B cell (primary cell): ENCODE measurements around the gene MDFIC2. TPM values are rescaled to one million over a fixed set of nuclear protein-coding genes. Genes with fewer than 3 reads are reported as not detected.

Experiments
- ATAC-seq: fragments of 200-7000 bp; cut with Tn5 transposase; one replicate; pipeline ENCODE4 v1.10.0; 2021; ENCODE audit warnings: low read depth, mild to moderate bottlenecking, moderate number of reproducible peaks, moderate library complexity
- CTCF ChIA-PET: fragments of 350-600 bp; sonication (Branson Sonifier 250); formaldehyde crosslinking; loops from one replicate; lab custom pipeline; 2021; ENCODE audit warnings: antibody characterized with exemption, inconsistent platforms; lab: Charles Lee
- POLR2A ChIA-PET: fragments of 350-600 bp; sonication (Branson Sonifier 250); formaldehyde crosslinking; loops from one replicate; lab custom pipeline; 2021; ENCODE audit warnings: antibody characterized with exemption; lab: Charles Lee
- DNase-seq: peaks from one replicate; pipeline ENCODE4 v3.0.0; 2013
- H2AFZ ChIP-seq: 2 replicates; pipeline ENCODE4 v1.6.1; 2012; ENCODE audit warnings: mild to moderate bottlenecking, low read depth, low read length; ENCODE audit not compliant: insufficient read depth, poor library complexity, severe bottlenecking
- H3K27ac ChIP-seq, 2 donors: 1 replicate in 1 of 2; 2 replicates in 1 of 2; pipeline ENCODE4 v1.5.1; 2012 to 2013; ENCODE audit warnings: low read length in 2 of 2, mild to moderate bottlenecking in 2 of 2, moderate library complexity in 1 of 2
- H3K27me3 ChIP-seq, 4 experiments: fragments of 200-600 bp in 1 of 4; sonication (generic) in 1 of 4; replicated peaks in 1 of 4; 1 replicate in 2 of 4; 2 replicates in 2 of 4; pipeline versions ENCODE4 v1.6.1 to v1.7.0; 2013 to 2016; ENCODE audit warnings: low read length in 3 of 4, mild to moderate bottlenecking in 2 of 4, mixed read lengths in 1 of 4, moderate library complexity in 1 of 4; ENCODE audit not compliant: insufficient read depth in 4 of 4, control insufficient read depth in 3 of 4; ENCODE audit errors: control extremely low read depth in 1 of 4
- H3K36me3 ChIP-seq, 2 experiments: replicated peaks in 1 of 2; 1 replicate in 1 of 2; 2 replicates in 1 of 2; pipeline versions ENCODE4 v1.6.1 to v1.7.1; 2013; ENCODE audit warnings: low read length in 1 of 2; ENCODE audit not compliant: insufficient read depth in 2 of 2, control insufficient read depth in 1 of 2; ENCODE audit errors: control extremely low read depth in 1 of 2, extremely low read depth in 1 of 2
- H3K4me1 ChIP-seq, 2 donors: fragments of 200-600 bp in 1 of 2; sonication (generic) in 1 of 2; 1 replicate in 1 of 2; 2 replicates in 1 of 2; pipeline versions ENCODE4 v1.5.1 to v1.6.1; 2013 to 2017; ENCODE audit warnings: low read length in 2 of 2; ENCODE audit not compliant: control insufficient read depth in 2 of 2, insufficient read depth in 2 of 2
- H3K4me2 ChIP-seq: replicated peaks from 2 replicates; pipeline ENCODE3; 2012; ENCODE audit warnings: mild to moderate bottlenecking, low read depth, low read length; ENCODE audit not compliant: poor library complexity, severe bottlenecking
- H3K4me3 ChIP-seq, 5 experiments: fragments of 200-600 bp in 1 of 5; sonication (generic) in 1 of 5; 1 replicate in 3 of 5; 2 replicates in 2 of 5; pipeline versions ENCODE4 v1.5.1 to v1.7.0; 2011 to 2016; ENCODE audit warnings: low read length in 4 of 5, mild to moderate bottlenecking in 4 of 5, low read depth in 2 of 5, control low read depth in 1 of 5, moderate library complexity in 1 of 5; ENCODE audit not compliant: insufficient read depth in 1 of 5; ENCODE audit errors: control extremely low read depth in 1 of 5, extremely low read depth in 1 of 5
- H3K79me2 ChIP-seq: fragments of 200-600 bp; sonication (generic); one replicate; pipeline ENCODE4 v1.6.0; 2016; ENCODE audit warnings: low read length; ENCODE audit not compliant: control insufficient read depth, insufficient read depth
- H3K9ac ChIP-seq: fragments of 200-600 bp; sonication (generic); 2 replicates; pipeline ENCODE4 v1.6.1; 2017; ENCODE audit warnings: mild to moderate bottlenecking, low read length, moderate library complexity
- H3K9me3 ChIP-seq, 3 donors: one replicate each; pipeline versions ENCODE4 v1.6.1 to v1.7.1; 2013; ENCODE audit warnings: low read length in 2 of 3; ENCODE audit not compliant: control insufficient read depth in 2 of 3, insufficient read depth in 1 of 3; ENCODE audit errors: control extremely low read depth in 1 of 3
- H4K20me1 ChIP-seq: 2 replicates; pipeline ENCODE4 v1.6.0; 2012; ENCODE audit warnings: mild to moderate bottlenecking, low read length; ENCODE audit not compliant: insufficient read depth, control insufficient read depth, poor library complexity, severe bottlenecking
- H3K27ac Mint-ChIP-seq: one replicate; pipeline ENCODE4 v1.8.0; 2021; ENCODE audit warnings: mixed read lengths
- H3K27me3 Mint-ChIP-seq: one replicate; pipeline ENCODE4 v1.8.0; 2021; ENCODE audit warnings: mixed read lengths
- H3K4me1 Mint-ChIP-seq: one replicate; pipeline ENCODE4 v1.8.0; 2021; ENCODE audit warnings: mixed read lengths
- H3K4me3 Mint-ChIP-seq: one replicate; pipeline ENCODE4 v1.8.0; 2021; ENCODE audit warnings: mixed read lengths
- H3K9me3 Mint-ChIP-seq: one replicate; pipeline ENCODE4 v1.8.0; 2022; ENCODE audit warnings: mixed read lengths; ENCODE audit not compliant: insufficient read depth
- EZH2 ChIP-seq: IDR thresholded peaks from 2 replicates; pipeline ENCODE4 v1.6.1; 2012; ENCODE audit warnings: borderline replicate concordance, low read depth, mild to moderate bottlenecking, moderate library complexity, low read length; ENCODE audit not compliant: insufficient read depth, poor library complexity, severe bottlenecking
- WGBS: methylation state at CpG from one replicate; pipeline ENCODE4 v1.1.5; 2013; ENCODE audit warnings: missing lambda C conversion rate; ENCODE audit not compliant: insufficient coverage; 5-methylcytosine and 5-hydroxymethylcytosine counted together
- intact Hi-C: fragments of 100-400 bp; cut with micrococcal nuclease; formaldehyde crosslinking; loops from one replicate; pipeline ENCODE4 v1.10.0; 2022
- polyA plus RNA-seq: library from polyadenylated mRNA; depleted of rRNA; stranded (reverse); fragments of >200 nt; gene quantifications from 2 replicates; pipeline ENCODE4 v1.2.3, GENCODE V29; 2012
- total RNA-seq, 2 donors: library from RNA; stranded (reverse); fragments of 120-200 nt in 1 of 2; gene quantifications; 1 replicate in 1 of 2; 2 replicates in 1 of 2; pipeline versions ENCODE4 v1.2.3 to v1.2.4, GENCODE V29; 2013 to 2022
- TF ChIP-seq, protein P1 (sequence below): fragments of 200-600 bp; IDR thresholded peaks from one replicate; pipeline ENCODE4 v1.8.0; 2022; ENCODE audit warnings: antibody characterized with exemption, mild to moderate bottlenecking

The MDFIC2 gene
- total and polyA plus RNA-seq, 2 donors (not counting 1 experiment from before 2014, with no cell fraction given) = not detected

DNA sequence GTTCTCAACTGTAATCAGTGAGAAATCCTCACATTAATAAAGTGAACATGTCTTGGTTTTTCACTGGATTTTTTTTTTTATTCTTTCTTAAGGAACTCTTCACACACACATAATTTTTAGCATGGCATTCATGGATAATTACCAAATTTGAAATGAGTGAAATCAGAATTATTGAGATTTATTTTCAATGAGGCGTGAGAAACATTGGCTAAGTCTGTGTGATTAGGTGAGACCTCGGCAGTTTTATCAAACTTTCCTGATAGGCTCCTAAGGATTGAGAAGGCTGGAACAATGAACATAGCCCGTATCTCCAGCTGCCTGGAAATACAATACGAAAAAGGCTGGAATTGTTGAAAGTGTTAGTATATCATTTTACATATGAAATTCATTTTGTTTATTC lies 35.5 kb downstream of the MDFIC2 start:
- H3K4me1 ChIP-seq = no peaks in the 10 kb centered on the region
- ATAC-seq (no peak), DNase-seq (no peak)

DNA sequence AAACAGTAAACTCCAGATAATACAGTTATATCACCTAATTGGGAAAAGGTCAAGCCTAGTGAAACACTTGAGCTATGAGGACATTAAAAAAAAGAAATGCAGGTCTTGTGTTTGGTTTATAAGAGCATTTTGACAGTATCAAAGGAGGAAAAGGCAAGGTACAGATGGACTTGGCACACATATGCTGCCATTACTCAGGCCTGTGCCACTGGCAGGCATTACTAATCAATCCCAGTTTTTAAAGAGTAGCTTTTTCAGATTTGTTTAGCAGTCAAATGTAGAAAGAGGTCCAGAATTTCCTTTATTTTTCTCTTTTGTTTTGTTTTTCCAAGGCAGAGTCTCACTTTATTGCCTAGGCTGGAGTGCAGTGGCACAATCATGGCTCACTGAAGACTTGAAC lies 38.9 kb downstream of the MDFIC2 start:
- Histone ChIP-seq H3K4me1 (no peaks in the 10 kb centered on the region), H3K9me3 (no peaks in the 10 kb centered on the region), H4K20me1 (no peaks in the 10 kb centered on the region), H3K4me2 (no peak overlapping the region), H3K27me3 (no peaks in the 10 kb centered on the region), H3K27ac (no peak overlapping the region), H3K9ac (no peak overlapping the region), H3K79me2 (no peaks in the 10 kb centered on the region), H3K36me3 (no peaks in the 10 kb centered on the region), H3K4me3 (no peak overlapping the region), H2AFZ (no peak overlapping the region)
- H3K27me3 Mint-ChIP-seq = no peaks in the 10 kb centered on the region
- ATAC-seq (no peak), DNase-seq (no peak)
- intact Hi-C loops = no loop called here
- no peaks in the 10 kb centered on the region for H3K4me1 Mint-ChIP-seq
- no peak for TF ChIP-seq EZH2
- TF ChIP-seq, protein P1, sequence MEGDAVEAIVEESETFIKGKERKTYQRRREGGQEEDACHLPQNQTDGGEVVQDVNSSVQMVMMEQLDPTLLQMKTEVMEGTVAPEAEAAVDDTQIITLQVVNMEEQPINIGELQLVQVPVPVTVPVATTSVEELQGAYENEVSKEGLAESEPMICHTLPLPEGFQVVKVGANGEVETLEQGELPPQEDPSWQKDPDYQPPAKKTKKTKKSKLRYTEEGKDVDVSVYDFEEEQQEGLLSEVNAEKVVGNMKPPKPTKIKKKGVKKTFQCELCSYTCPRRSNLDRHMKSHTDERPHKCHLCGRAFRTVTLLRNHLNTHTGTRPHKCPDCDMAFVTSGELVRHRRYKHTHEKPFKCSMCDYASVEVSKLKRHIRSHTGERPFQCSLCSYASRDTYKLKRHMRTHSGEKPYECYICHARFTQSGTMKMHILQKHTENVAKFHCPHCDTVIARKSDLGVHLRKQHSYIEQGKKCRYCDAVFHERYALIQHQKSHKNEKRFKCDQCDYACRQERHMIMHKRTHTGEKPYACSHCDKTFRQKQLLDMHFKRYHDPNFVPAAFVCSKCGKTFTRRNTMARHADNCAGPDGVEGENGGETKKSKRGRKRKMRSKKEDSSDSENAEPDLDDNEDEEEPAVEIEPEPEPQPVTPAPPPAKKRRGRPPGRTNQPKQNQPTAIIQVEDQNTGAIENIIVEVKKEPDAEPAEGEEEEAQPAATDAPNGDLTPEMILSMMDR = no peak
- POLR2A ChIA-PET = no interaction called here
- no peak overlapping the region for H3K4me3 Mint-ChIP-seq
- CTCF ChIA-PET = no interaction called here
- H3K9me3 Mint-ChIP-seq = no peaks in the 10 kb centered on the region
- H3K27ac Mint-ChIP-seq = no peak overlapping the region

More for the DNA sequence above, 35.5 kb downstream of the MDFIC2 start:
- H3K9me3 ChIP-seq = no peaks in the 10 kb centered on the region
- no peak overlapping the region for H3K9ac ChIP-seq
- no peak overlapping the region for H3K27ac Mint-ChIP-seq
- no peak overlapping the region for H3K27ac ChIP-seq
- no peaks in the 10 kb centered on the region for H3K9me3 Mint-ChIP-seq
- H4K20me1 ChIP-seq = no peaks in the 10 kb centered on the region
- H3K27me3 Mint-ChIP-seq = peaks cover 9% of the 10 kb centered on the region
- POLR2A ChIA-PET = no interaction called here
- 100% methylated on average over 1 of the region's 4 CpGs for WGBS
- no peaks in the 10 kb centered on the region for H3K79me2 ChIP-seq
- H3K27me3 ChIP-seq = no peaks in the 10 kb centered on the region
- H3K4me3 Mint-ChIP-seq = no peak overlapping the region
- H3K4me1 Mint-ChIP-seq = no peaks in the 10 kb centered on the region
- no peak for TF ChIP-seq EZH2
- no peaks in the 10 kb centered on the region for H3K36me3 ChIP-seq
- no peak overlapping the region for H3K4me3 ChIP-seq
- no peak overlapping the region for H3K4me2 ChIP-seq
- H2AFZ ChIP-seq = no peak overlapping the region
- CTCF ChIA-PET = no interaction called here
- intact Hi-C loops = no loop called here
